ENCODE measurements around the gene CAMKK1. TPM values are rescaled to one million over a fixed set of nuclear protein-coding genes. Genes with fewer than 3 reads are reported as not detected.

The CAMKK1 gene
- total and polyA plus RNA-seq, 2 donors: 4.9 to 10.8 TPM

DNA sequence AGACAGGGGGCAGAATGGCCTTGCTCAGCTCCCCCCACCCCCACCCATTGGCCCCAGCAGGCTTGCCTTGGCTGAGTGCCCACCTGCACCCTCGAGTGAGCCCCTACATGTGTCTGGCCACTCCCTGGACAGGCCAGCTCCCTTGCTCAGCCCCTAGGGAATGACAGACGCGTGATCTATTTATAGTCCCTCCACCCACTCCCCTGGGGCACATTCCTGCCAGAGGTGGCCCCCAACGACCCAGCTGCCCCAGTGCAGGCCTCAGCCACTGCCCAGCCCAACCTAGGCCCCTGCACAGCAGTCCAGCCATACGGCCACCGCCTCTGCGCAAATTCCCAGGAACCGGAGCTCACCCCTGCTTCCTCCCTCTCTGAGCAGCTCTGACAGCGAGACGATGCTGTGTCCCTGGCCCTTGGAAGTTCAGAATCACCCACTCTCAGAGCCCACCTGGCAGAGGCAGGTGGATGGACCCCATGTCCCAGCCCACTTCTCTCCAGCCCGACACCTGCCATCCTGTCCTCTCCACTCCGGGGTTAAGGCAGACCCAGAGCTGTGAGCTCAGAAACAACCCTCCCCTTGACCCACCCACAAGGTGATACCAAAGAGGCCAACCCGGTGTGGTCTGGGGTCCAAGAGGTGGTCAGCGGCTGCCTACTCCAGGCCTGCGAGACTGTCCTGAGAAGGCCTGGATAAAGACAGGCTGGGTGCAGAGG is 34.9 kb upstream of the CAMKK1 start:
- Histone ChIP-seq H3K27me3 (ENCODE audit: control insufficient read depth in 2 of 2, insufficient read depth in 1 of 2, low read length in 1 of 2) (no peaks in the 10 kb centered on the region), H3K9me3 (ENCODE audit: control insufficient read depth in 2 of 2, insufficient read depth in 1 of 2, low read length in 1 of 2) (peaks cover 0 to 3% of the 10 kb centered on the region in 2 donors), H3K36me3 (ENCODE audit: control insufficient read depth in 2 of 2, insufficient read depth in 2 of 2, low read length in 1 of 2) (peaks cover 81 to 85% of the 10 kb centered on the region in 2 donors), H3K27ac (ENCODE audit: low read depth in 1 of 2, low read length in 1 of 2) (no peak overlapping the region), H3K4me1 (ENCODE audit: control insufficient read depth in 2 of 2, insufficient read depth in 2 of 2, low read length in 2 of 2) (peaks cover 0 to 3% of the 10 kb centered on the region in 2 donors), H3K4me3 (ENCODE audit: low read length in 2 of 2) (no peak overlapping the region)
- no peak for DNase-seq (ENCODE audit: low read depth in 6 of 9, low spot score in 9 of 9)
- 96% methylated on average over 15 of the region's 15 CpGs for WGBS

DNA sequence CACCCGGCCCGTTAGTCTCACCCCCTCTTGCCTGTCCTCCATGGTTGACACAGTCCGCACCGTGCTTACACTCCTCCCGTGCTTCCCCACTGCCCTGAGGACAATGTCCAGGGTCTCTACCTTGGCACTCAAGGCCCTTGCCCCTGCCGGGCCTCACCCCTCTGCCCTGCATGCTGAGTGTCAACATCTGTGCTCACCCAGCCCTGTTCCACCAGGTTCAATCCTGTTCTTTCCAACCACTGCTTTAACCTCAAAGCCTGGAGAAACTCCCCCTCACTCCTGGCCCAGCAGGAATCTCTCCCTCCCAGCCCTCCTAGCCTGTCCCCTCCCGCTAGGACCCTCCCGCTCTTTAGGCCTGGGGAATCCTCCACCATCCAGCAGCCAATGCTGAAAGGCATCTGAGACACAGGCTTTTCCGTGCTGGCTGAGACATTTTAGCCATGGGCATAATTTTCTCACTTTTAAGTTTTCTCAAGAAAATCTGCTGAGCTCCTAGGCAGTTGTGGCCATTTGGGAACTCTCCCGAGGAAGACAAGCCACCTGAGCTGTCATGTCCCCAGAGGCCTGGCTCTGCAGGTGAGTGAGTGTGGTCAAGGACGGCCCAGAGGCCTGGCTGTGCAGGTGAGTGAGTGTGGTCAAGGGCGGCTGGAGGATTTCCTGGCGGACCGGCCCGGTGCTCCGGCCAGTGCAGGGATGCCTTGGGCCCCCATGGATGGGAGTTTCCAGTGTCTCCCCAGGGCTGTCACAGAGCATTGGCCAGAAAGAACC is 34.2 kb upstream of the CAMKK1 start:
- 97% methylated on average over 16 of the region's 16 CpGs for WGBS
- no peak overlapping the region for H3K27ac ChIP-seq (ENCODE audit: low read depth in 1 of 2, low read length in 1 of 2)
- peaks cover 0 to 3% of the 10 kb centered on the region in 2 donors for H3K9me3 ChIP-seq (ENCODE audit: control insufficient read depth in 2 of 2, insufficient read depth in 1 of 2, low read length in 1 of 2)
- H3K4me1 ChIP-seq (ENCODE audit: control insufficient read depth in 2 of 2, insufficient read depth in 2 of 2, low read length in 2 of 2): peaks cover 0 to 4% of the 10 kb centered on the region in 2 donors
- no peaks in the 10 kb centered on the region for H3K27me3 ChIP-seq (ENCODE audit: control insufficient read depth in 2 of 2, insufficient read depth in 1 of 2, low read length in 1 of 2)
- H3K4me3 ChIP-seq (ENCODE audit: low read length in 2 of 2): no peak overlapping the region
- H3K36me3 ChIP-seq (ENCODE audit: control insufficient read depth in 2 of 2, insufficient read depth in 2 of 2, low read length in 1 of 2): peaks cover 74 to 78% of the 10 kb centered on the region in 2 donors
- DNase-seq (ENCODE audit: low read depth in 6 of 9, low spot score in 9 of 9): no peak

DNA sequence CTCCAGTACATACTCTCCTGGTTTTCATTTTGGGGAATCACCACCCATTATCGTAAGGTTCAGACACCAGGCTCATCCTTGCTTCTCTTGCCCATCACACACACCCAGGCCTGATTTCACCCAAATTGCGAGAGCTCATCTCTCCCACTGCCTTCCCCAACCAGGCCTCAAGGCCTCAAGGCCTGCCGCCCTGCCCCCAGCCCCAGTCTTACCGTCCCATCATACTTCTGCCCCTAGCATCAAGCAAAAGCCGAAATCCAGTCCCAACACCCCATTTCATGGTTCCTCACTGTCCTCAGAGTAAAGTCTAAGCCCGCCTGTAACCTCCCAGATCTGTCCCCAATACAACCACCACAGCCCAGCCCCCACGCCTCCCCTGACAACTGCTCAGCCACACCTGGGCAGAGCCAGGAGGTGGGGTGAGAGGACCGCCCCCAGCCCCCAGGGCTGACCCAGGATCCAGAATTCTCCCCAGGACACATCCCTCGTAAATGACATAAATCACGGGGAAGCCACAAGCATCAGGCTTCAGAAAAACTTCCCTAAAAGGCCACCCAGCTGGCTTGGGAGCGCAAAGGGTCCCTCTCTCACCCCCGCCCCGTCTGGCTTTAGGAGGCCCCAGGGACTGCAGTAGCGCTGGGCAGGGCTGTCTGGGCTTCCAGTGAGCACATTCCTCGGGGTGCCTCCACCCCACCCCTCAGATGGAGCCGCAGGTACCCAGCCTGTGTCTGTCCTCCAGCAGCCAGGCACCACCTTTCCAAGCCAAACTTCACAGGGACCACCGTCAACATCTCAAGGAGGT is 33.0 kb upstream of the CAMKK1 start:
- Histone ChIP-seq H3K4me3 (ENCODE audit: low read length in 2 of 2) (no peak overlapping the region), H3K27ac (ENCODE audit: low read depth in 1 of 2, low read length in 1 of 2) (no peak overlapping the region), H3K36me3 (ENCODE audit: control insufficient read depth in 2 of 2, insufficient read depth in 2 of 2, low read length in 1 of 2) (peaks cover 69 to 70% of the 10 kb centered on the region in 2 donors), H3K4me1 (ENCODE audit: control insufficient read depth in 2 of 2, insufficient read depth in 2 of 2, low read length in 2 of 2) (peaks cover 0 to 4% of the 10 kb centered on the region in 2 donors), H3K9me3 (ENCODE audit: control insufficient read depth in 2 of 2, insufficient read depth in 1 of 2, low read length in 1 of 2) (peaks cover 0 to 3% of the 10 kb centered on the region in 2 donors), H3K27me3 (ENCODE audit: control insufficient read depth in 2 of 2, insufficient read depth in 1 of 2, low read length in 1 of 2) (no peaks in the 10 kb centered on the region)
- 96% methylated on average over 17 of the region's 17 CpGs for WGBS
- DNase-seq (ENCODE audit: low read depth in 6 of 9, low spot score in 9 of 9): no peak

DNA sequence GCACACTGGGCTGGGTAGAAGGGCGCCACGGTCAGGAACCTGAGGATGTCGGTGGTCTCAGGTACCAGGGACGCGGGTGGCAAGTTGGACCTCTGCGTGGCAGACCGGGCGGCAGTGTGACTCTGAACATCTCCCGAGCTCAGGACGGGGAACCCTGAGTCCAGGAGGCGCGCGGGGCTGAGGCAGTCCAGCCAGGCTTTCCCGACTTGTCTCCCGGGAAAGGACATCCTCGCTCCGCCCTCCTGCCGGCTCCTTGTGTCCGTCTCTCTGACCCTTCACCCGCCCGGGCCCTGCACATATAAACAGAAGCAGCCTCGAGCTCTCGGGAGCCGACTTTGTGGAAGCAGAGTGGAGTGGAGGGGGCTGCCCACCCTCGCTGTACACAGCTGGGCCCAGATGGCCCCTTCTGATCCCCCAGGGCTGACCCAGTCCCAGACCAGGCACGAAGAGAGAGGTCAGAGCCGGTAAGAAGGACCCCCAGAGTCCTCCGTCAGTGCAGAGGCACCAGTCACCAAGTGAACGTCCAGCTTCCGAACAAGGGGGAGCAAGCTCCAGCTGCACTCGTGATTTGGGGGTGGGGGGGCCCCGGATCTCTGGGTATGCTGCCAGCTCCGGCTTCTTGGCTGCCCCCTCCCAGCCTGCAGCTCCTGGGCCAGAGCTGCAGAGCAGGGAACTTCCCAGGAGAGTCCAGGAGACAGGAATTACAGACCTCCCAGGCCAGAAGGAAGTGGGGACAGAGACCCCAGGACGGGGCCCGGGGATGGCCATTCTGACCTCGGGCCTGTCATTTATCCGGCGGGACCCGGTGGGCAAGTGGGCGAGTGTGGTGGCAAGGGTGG is 31.9 kb upstream of the CAMKK1 start:
- Histone ChIP-seq H3K4me3 (ENCODE audit: low read length in 2 of 2) (no peak overlapping the region), H3K27ac (ENCODE audit: low read depth in 1 of 2, low read length in 1 of 2) (no peak overlapping the region), H3K36me3 (ENCODE audit: control insufficient read depth in 2 of 2, insufficient read depth in 2 of 2, low read length in 1 of 2) (peaks cover 58 to 59% of the 10 kb centered on the region in 2 donors), H3K27me3 (ENCODE audit: control insufficient read depth in 2 of 2, insufficient read depth in 1 of 2, low read length in 1 of 2) (no peaks in the 10 kb centered on the region), H3K9me3 (ENCODE audit: control insufficient read depth in 2 of 2, insufficient read depth in 1 of 2, low read length in 1 of 2) (peaks cover 0 to 3% of the 10 kb centered on the region in 2 donors), H3K4me1 (ENCODE audit: control insufficient read depth in 2 of 2, insufficient read depth in 2 of 2, low read length in 2 of 2) (peaks cover 0 to 4% of the 10 kb centered on the region in 2 donors)
- no peak for DNase-seq (ENCODE audit: low read depth in 6 of 9, low spot score in 9 of 9)
- WGBS: 97% methylated on average over 40 of the region's 40 CpGs

DNA sequence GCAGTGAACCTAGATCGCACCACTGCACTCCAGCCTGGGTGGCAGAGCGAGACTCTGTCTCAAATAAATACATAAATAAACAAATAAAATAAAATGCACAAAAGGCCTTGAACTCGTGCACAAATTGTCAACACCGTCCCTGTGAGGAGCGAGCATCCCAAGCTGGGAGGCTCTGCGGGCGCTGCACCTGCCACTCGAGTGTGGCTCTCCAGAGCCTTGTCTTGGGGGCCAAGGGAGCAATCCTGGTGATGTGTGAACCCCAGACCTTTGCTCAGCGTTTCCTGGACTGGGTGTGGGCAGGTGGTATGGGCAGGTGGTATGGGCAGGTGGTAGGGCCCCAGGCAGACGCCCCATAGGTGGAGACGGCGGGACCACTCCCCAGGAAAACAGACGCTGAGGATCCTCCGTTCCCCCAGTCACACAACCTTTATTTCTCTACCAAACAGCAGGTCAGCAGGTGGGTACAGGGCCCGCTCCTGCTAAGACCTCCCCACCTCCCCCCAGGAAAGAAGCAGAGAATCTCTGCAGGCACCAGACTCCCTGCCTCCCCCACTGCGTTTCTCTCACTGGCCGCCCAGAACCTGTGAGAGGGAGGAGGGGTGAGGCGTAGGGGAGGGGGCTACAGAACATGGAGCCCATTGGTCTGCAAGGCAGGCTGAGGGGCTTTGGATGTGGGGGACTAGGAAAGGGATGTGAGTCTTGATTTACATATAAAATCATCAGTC is 30.8 kb upstream of the CAMKK1 start:
- DNase-seq (ENCODE audit: low read depth in 6 of 9, low spot score in 9 of 9): no peak
- Histone ChIP-seq H3K9me3 (ENCODE audit: control insufficient read depth in 2 of 2, insufficient read depth in 1 of 2, low read length in 1 of 2) (no peaks in the 10 kb centered on the region), H3K27ac (ENCODE audit: low read depth in 1 of 2, low read length in 1 of 2) (no peak overlapping the region), H3K27me3 (ENCODE audit: control insufficient read depth in 2 of 2, insufficient read depth in 1 of 2, low read length in 1 of 2) (no peaks in the 10 kb centered on the region), H3K4me3 (ENCODE audit: low read length in 2 of 2) (no peak overlapping the region), H3K4me1 (ENCODE audit: control insufficient read depth in 2 of 2, insufficient read depth in 2 of 2, low read length in 2 of 2) (peaks cover 0 to 6% of the 10 kb centered on the region in 2 donors), H3K36me3 (ENCODE audit: control insufficient read depth in 2 of 2, insufficient read depth in 2 of 2, low read length in 1 of 2) (peaks cover 47 to 48% of the 10 kb centered on the region in 2 donors)
- WGBS: 97% methylated on average over 18 of the region's 18 CpGs

DNA sequence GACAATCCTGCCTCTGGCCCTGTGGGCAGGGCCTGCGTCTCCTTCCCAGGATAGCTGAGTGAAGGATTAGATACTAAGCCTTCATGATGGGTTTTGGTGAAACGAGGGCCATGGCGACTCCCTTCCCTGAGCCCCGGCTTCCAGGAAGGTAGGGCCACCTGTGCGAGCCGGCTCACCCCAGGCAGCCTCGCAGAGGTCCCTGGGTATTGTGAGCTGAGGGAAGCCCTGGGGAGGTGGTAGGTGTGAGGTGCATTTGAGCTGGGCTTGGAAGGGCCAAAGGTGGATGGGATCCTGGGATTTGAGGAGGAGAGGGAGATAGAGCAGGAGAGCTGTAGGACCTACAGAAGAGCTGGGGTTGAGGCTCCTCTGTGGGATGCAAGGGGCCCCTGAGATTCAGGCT is 29.9 kb upstream of the CAMKK1 start:
- Histone ChIP-seq H3K27me3 (ENCODE audit: control insufficient read depth in 2 of 2, insufficient read depth in 1 of 2, low read length in 1 of 2) (no peaks in the 10 kb centered on the region), H3K36me3 (ENCODE audit: control insufficient read depth in 2 of 2, insufficient read depth in 2 of 2, low read length in 1 of 2) (peaks cover 39% of the 10 kb centered on the region in 2 donors), H3K4me3 (ENCODE audit: low read length in 2 of 2) (no peak overlapping the region), H3K27ac (ENCODE audit: low read depth in 1 of 2, low read length in 1 of 2) (no peak overlapping the region), H3K4me1 (ENCODE audit: control insufficient read depth in 2 of 2, insufficient read depth in 2 of 2, low read length in 2 of 2) (peaks cover under 1 to 10% of the 10 kb centered on the region in 2 donors), H3K9me3 (ENCODE audit: control insufficient read depth in 2 of 2, insufficient read depth in 1 of 2, low read length in 1 of 2) (no peaks in the 10 kb centered on the region)
- WGBS: 91% methylated on average over 7 of the region's 7 CpGs
- no peak for DNase-seq (ENCODE audit: low read depth in 6 of 9, low spot score in 9 of 9)

DNA sequence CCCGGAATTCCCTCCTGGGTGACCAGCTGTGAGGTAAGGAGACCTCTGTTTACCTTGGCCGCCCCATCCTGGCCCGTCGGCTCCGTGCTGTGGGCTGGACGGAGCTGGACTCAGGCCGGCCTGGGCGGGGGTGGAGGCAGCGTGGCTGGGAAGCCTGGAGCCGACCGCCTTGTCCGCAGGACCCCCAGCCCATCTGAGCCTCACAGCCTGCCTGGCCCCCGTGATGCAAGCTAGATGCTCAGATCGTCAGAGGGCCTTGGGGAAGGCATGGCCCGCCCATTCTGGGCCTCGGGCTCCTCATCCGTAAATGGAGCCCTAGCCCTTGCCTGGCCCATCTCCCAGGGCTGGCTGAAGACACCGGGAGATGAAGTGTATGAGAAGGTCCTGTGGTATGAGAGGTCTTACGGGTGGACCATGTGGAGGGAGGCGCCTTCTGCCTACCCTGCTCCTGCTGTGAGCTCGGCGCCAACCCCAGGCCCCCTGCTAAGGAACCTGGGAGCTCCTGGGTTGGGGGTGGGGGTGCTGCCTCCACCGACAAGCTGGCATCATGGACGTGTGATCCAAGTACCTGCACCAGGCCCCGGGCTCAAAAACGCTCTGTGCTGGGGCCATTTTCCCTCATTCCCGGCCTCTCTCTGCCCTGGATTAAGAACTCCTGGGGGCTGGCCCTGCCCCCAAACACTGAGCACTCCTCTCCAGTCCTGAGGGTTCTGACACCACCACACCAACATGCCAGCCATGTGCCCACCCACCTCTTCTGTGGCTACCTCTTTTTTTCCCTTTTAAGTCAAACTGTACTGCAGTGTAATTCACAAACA is 28.9 kb upstream of the CAMKK1 start:
- no peaks in the 10 kb centered on the region for H3K27me3 ChIP-seq (ENCODE audit: control insufficient read depth in 2 of 2, insufficient read depth in 1 of 2, low read length in 1 of 2)
- no peak overlapping the region for H3K4me3 ChIP-seq (ENCODE audit: low read length in 2 of 2)
- H3K4me1 ChIP-seq (ENCODE audit: control insufficient read depth in 2 of 2, insufficient read depth in 2 of 2, low read length in 2 of 2): peaks cover 11 to 21% of the 10 kb centered on the region in 2 donors
- DNase-seq (ENCODE audit: low read depth in 6 of 9, low spot score in 9 of 9): no peak
- WGBS: 92% methylated on average over 27 of the region's 27 CpGs
- peaks cover 28 to 29% of the 10 kb centered on the region in 2 donors for H3K36me3 ChIP-seq (ENCODE audit: control insufficient read depth in 2 of 2, insufficient read depth in 2 of 2, low read length in 1 of 2)
- no peak overlapping the region for H3K27ac ChIP-seq (ENCODE audit: low read depth in 1 of 2, low read length in 1 of 2)
- peaks cover 0 to 7% of the 10 kb centered on the region in 2 donors for H3K9me3 ChIP-seq (ENCODE audit: control insufficient read depth in 2 of 2, insufficient read depth in 1 of 2, low read length in 1 of 2)
